Small intestine (tissue), 7 donors: ENCODE data around the gene CORO2A. TPM values are rescaled to one million over a fixed set of nuclear protein-coding genes. Genes with fewer than 3 reads are reported as not detected.

Experiments
- DNase-seq, 2 donors: peaks; one replicate each; pipeline versions ENCODE4 v3.0.0 to v3.0.0-alpha.2; 2013
- FAIRE-seq: peaks from 2 replicates; lab custom pipeline; 2012; peaks lifted over from hg19 to GRCh38; lab: Jason Lieb, UNC
- H3K27ac ChIP-seq, 3 donors: one replicate each; pipeline ENCODE4 v1.5.1; 2013; ENCODE audit warnings: low read length in 2 of 3, mild to moderate bottlenecking in 2 of 3, control low read depth in 1 of 3, inconsistent platforms in 1 of 3, low read depth in 1 of 3, moderate library complexity in 1 of 3
- H3K27me3 ChIP-seq, 3 donors: one replicate each; pipeline ENCODE4 v1.6.1; 2013; ENCODE audit warnings: low read length in 3 of 3, inconsistent platforms in 1 of 3; ENCODE audit not compliant: control insufficient read depth in 3 of 3, insufficient read depth in 3 of 3
- H3K36me3 ChIP-seq, 3 donors: one replicate each; pipeline ENCODE4 v1.6.1; 2013; ENCODE audit warnings: low read length in 3 of 3, inconsistent platforms in 1 of 3, low read depth in 1 of 3, mild to moderate bottlenecking in 1 of 3, moderate library complexity in 1 of 3; ENCODE audit not compliant: control insufficient read depth in 3 of 3, insufficient read depth in 2 of 3
- H3K4me1 ChIP-seq, 3 donors: one replicate each; pipeline ENCODE4 v1.6.1; 2013; ENCODE audit warnings: low read length in 2 of 3, inconsistent platforms in 1 of 3, low read depth in 1 of 3, mild to moderate bottlenecking in 1 of 3, moderate library complexity in 1 of 3; ENCODE audit not compliant: control insufficient read depth in 3 of 3, insufficient read depth in 2 of 3
- H3K4me3 ChIP-seq, 3 donors: one replicate each; pipeline ENCODE4 v1.5.1; 2013; ENCODE audit warnings: low read length in 3 of 3, control low read depth in 1 of 3, inconsistent platforms in 1 of 3, low read depth in 1 of 3, mild to moderate bottlenecking in 1 of 3, moderate library complexity in 1 of 3
- H3K9me3 ChIP-seq, 2 donors: one replicate each; pipeline ENCODE4 v1.6.1; 2013; ENCODE audit warnings: low read depth in 1 of 2, low read length in 1 of 2; ENCODE audit not compliant: control insufficient read depth in 2 of 2, insufficient read depth in 1 of 2
- WGBS, 3 donors: extraction: QIAGEN DNeasy Blood & Tissue Kit; methylation state at CpG; one replicate each; pipeline ENCODE4 v1.1.7; 2013; 5-methylcytosine and 5-hydroxymethylcytosine counted together
- polyA plus RNA-seq, 4 donors: library from polyadenylated mRNA; stranded (reverse) in 3 of 4; unstranded in 1 of 4; fragments of 200-250 nt in 3 of 4; fragments of 120-200 nt in 1 of 4; gene quantifications; one replicate each; pipeline versions ENCODE4 v1.2.1 to v1.2.3, GENCODE V29; 2013
- donor health status: healthy with polysubstance abuse.
- donor health status: control.
- donor health status: control.
- donor health status: Bipolar disorder and iron deficiency.
- donor health status: healthy.

The CORO2A gene
- polyA plus RNA-seq, 4 donors = 35.1 to 68.2 (median 51.2) TPM

DNA sequence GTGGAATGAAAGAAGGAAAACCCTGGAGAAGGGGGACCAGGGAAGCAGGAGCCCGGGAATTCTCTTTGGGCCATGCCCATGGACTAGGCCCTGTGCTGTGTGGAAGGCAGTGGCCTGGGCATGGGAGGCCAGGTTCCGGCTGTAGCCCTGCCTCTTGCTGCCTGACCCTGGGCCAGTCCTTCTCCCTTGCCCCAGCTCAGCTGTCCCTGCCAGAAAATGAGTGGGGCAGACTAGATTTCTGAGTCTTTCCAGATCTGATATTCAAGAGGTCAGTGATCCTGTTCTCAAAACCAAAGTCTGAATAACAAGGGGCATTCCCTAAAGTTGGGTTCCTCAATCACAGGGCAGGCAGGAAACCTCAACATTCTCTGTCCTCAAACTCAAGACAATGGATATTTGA, 24.8 kb upstream of the CORO2A start:
- Histone ChIP-seq H3K9me3 (no peaks in the 10 kb centered on the region), H3K36me3 (peaks cover 9 to 86% (median 26%) of the 10 kb centered on the region in 3 donors), H3K4me3 (no peak overlapping the region), H3K27me3 (no peaks in the 10 kb centered on the region), H3K27ac (no peak overlapping the region), H3K4me1 (no peaks in the 10 kb centered on the region)
- no peak for FAIRE-seq
- DNase-seq = no peak
- 87 to 100% (median 97%) methylated on average over 2 of the region's 2 CpGs for WGBS, 3 donors

DNA sequence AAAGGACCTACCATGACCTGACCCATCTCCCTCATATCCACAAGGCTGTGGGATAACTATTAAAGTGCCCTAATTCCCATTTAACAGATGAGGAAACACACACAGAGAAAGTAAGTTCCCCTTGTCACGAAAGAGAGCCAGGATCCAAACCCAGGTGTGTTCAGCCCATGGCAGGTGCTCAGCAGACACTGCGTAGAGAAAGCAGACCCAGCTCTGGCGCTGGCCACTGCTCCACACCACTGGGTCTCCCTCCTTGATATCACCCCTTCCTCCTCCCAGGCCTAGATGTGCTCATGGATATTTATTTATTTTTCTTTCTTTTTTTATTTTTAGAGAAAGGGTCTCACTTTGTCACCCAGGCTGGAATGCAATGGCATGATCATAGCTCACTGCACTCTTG, 24.0 kb upstream of the CORO2A start:
- no peaks in the 10 kb centered on the region for H3K27me3 ChIP-seq
- H3K36me3 ChIP-seq = peaks cover 9 to 88% (median 26%) of the 10 kb centered on the region in 3 donors
- no peaks in the 10 kb centered on the region for H3K9me3 ChIP-seq
- 94 to 95% (median 95%) methylated on average over 3 of the region's 3 CpGs for WGBS, 3 donors
- no peak overlapping the region for H3K4me3 ChIP-seq
- FAIRE-seq (no peak), DNase-seq (no peak)
- no peaks in the 10 kb centered on the region for H3K4me1 ChIP-seq
- no peak overlapping the region for H3K27ac ChIP-seq

DNA sequence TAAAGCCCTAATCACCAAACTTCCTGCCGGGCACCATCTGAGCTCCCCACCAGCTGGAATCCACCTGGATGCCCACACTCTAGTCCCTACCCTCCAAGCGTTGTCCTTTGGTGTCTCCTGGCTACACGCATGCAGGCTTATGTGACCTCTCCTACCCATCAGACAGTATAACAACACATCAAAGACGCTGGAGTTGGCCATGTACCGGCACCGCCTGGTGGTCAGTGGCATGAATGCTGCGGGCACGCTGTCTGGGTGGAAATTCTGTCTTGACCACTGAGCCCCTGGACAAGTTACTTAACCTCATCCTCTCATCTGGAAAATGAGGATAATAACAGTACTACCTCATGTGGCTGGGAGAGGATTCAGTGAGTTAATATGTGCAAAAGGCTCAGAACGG, 23.4 kb upstream of the CORO2A start:
- FAIRE-seq (no peak), DNase-seq (no peak)

DNA sequence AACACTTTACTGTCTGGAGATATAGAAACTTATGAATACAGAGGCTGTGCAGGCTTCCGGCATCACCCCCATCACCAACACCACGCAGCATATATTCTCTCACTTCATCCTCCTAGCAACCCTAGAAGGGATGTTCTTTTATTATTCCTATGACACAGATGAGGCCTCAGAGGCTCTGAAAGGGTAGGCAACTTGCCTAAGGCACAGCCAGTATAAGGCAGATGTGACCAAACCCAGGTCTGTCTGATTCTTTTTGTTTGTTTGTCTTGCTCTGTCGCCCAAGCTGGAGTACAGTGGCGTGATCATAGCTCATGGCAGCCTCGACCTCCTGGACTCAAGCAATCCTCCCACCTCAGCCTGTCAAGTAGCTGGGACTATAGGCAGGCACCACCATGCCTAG, 22.8 kb upstream of the CORO2A start:
- Histone ChIP-seq H3K4me1 (no peaks in the 10 kb centered on the region), H3K9me3 (no peaks in the 10 kb centered on the region), H3K4me3 (no peak overlapping the region), H3K36me3 (peaks cover 9 to 88% (median 21%) of the 10 kb centered on the region in 3 donors), H3K27ac (no peak overlapping the region), H3K27me3 (no peaks in the 10 kb centered on the region)
- 85 to 87% (median 85%) methylated on average over 5 of the region's 5 CpGs for WGBS, 3 donors
- no peak for FAIRE-seq
- DNase-seq = no peak

More for the DNA sequence above, 23.4 kb upstream of the CORO2A start:
- no peaks in the 10 kb centered on the region for H3K9me3 ChIP-seq
- no peaks in the 10 kb centered on the region for H3K4me1 ChIP-seq
- 83 to 86% (median 85%) methylated on average over 9 of the region's 9 CpGs for WGBS, 3 donors
- no peak overlapping the region for H3K4me3 ChIP-seq
- H3K27me3 ChIP-seq = no peaks in the 10 kb centered on the region
- H3K27ac ChIP-seq = no peak overlapping the region
- H3K36me3 ChIP-seq = peaks cover 9 to 88% (median 25%) of the 10 kb centered on the region in 3 donors

DNA sequence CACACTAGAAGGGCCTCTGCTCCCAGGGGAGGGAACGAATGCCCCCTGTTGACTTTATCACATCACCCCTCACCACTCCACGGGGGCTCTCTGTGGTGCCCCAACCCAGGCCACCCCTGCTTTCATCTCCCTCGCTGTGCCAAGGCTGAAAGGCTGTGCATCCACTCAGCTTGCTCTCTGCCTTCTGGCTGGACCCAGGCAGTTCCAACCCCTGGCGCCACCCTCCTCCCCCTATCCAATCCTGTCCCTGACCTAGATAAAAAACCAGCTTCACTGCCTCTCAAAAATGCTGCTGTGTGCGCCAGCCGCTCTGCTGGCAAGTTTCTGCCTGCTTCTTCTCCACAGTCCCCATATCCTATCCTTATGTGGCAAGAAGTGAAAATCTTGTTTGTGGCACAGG, 22.4 kb upstream of the CORO2A start:
- Histone ChIP-seq H3K27ac (no peak overlapping the region), H3K36me3 (peaks cover 9 to 88% (median 17%) of the 10 kb centered on the region in 3 donors), H3K27me3 (no peaks in the 10 kb centered on the region), H3K4me1 (no peaks in the 10 kb centered on the region), H3K9me3 (no peaks in the 10 kb centered on the region), H3K4me3 (no peak overlapping the region)
- 78 to 88% (median 80%) methylated on average over 6 of the region's 6 CpGs for WGBS, 3 donors
- FAIRE-seq = no peak
- no peak for DNase-seq

DNA sequence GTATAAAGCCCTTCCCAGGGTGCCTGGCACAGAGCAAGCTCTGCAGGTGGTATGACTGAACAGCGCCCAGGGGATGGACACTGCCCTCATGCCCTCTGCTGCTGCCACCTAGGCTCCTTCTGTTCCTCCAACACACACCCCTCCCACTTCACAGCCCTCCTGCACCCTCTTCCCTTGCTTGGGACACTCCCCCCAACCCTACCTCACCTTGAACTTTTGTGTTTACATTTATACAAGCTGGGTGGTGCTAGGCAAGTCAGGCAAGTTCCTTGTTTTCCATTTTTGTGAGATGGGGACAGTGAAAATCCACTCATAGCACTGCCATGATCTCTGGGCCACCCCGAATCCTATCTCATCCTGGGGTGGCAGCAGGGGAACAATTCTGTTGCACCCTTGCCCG, 18.8 kb upstream of the CORO2A start:
- FAIRE-seq (no peak), DNase-seq (no peak)
- peaks cover 3 to 86% (median 21%) of the 10 kb centered on the region in 3 donors for H3K36me3 ChIP-seq
- H3K4me3 ChIP-seq = no peak overlapping the region
- no peaks in the 10 kb centered on the region for H3K27me3 ChIP-seq
- no peak overlapping the region for H3K27ac ChIP-seq
- no peaks in the 10 kb centered on the region for H3K9me3 ChIP-seq
- peaks cover 0 to 4% (median 0%) of the 10 kb centered on the region in 3 donors for H3K4me1 ChIP-seq
- WGBS, 3 donors = 92 to 97% (median 95%) methylated on average over 3 of the region's 3 CpGs

DNA sequence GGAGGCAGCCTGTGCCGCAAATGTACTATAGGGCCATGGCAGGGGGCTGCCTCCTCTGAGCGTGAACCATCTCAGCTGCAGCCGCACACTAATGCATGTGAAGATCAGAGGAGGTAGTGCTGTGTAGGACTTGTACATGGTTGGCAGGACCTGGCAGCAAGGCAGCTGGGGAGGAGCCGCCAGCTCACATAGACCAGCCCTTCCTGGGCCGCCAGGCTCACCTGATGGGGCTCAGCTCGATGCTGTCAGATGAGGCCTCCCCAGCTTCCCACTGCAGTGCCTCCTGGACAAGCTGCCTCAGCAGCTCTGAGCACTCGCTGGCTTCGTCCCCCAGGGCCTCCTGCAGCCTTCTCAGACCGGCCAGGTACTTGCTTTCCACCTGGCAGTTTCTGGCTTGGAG, 18.0 kb upstream of the CORO2A start:
- H3K27ac ChIP-seq = no peak overlapping the region
- peaks cover 3 to 79% (median 18%) of the 10 kb centered on the region in 3 donors for H3K36me3 ChIP-seq
- H3K27me3 ChIP-seq = no peaks in the 10 kb centered on the region
- no peaks in the 10 kb centered on the region for H3K9me3 ChIP-seq
- WGBS, 3 donors = 87 to 90% (median 88%) methylated on average over 8 to 9 of the region's 9 CpGs
- FAIRE-seq (no peak), DNase-seq (no peak)
- peaks cover 0 to 9% (median 0%) of the 10 kb centered on the region in 3 donors for H3K4me1 ChIP-seq
- H3K4me3 ChIP-seq = no peak overlapping the region

DNA sequence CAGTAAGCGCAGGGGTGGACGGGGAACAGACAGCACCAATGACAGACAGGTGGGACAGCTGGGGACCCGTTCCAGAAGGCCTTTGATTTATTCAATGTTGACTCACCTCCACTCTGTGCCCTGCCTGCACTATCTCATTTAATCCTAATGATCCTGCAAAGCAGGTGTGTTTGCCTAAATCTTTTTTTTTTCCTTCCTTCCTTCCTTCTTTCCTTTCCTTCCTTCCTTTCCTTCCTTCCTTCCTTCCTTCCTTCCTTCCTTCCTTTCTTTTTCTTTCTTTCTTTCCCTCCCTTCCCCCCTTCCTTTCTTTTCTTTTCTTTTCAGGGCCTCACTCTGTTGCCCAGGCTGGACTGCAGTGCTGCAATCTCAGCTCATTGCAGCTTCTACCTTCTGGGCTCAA, 17.1 kb upstream of the CORO2A start:
- Histone ChIP-seq H3K9me3 (no peaks in the 10 kb centered on the region), H3K4me3 (no peak overlapping the region), H3K36me3 (peaks cover 3 to 76% (median 14%) of the 10 kb centered on the region in 3 donors), H3K27ac (no peak overlapping the region), H3K4me1 (peaks cover 0 to 9% (median 0%) of the 10 kb centered on the region in 3 donors), H3K27me3 (no peaks in the 10 kb centered on the region)
- WGBS, 3 donors = 57 to 80% (median 68%) methylated on average over 3 of the region's 3 CpGs
- DNase-seq (no peak), FAIRE-seq (no peak)

DNA sequence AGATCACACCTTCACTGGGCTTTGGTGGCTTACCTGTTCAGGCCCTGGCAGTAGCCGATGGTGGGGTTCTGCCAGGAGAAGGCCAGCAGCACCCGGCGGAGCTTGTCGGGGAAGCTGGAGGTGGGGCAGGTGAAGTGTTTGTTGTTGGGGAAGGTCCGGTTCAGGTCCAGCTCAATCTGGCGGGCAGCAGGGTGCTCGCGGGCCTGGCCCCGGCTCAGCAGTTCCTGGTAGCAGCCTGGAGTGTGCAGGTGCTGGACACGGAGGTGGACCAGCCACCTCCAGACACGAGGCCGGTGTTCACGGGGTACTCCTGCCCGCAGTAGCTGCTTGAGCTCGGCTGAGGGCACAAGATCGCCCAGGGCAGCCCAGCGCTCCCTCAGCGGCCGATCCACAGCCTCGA, 16.2 kb upstream of the CORO2A start:
- H3K36me3 ChIP-seq = peaks cover 0 to 76% (median 11%) of the 10 kb centered on the region in 3 donors
- H3K27ac ChIP-seq = no peak overlapping the region
- H3K4me1 ChIP-seq = peaks cover 0 to 9% (median 0%) of the 10 kb centered on the region in 3 donors
- no peak for DNase-seq
- H3K27me3 ChIP-seq = no peaks in the 10 kb centered on the region
- no peak for FAIRE-seq
- H3K4me3 ChIP-seq = no peak overlapping the region
- H3K9me3 ChIP-seq = no peaks in the 10 kb centered on the region
- WGBS, 3 donors = 95 to 96% (median 96%) methylated on average over 15 to 20 of the region's 20 CpGs
